H9 (cell line): ENCODE results near the gene ADAMTS18. TPM values are rescaled to one million over a fixed set of nuclear protein-coding genes. Genes with fewer than 3 reads are reported as not detected.

ENCODE experiments used
- DNase-seq: peaks from one replicate; pipeline ENCODE4 v3.0.0-alpha.2; 2017
- H2AFZ ChIP-seq: one replicate; pipeline ENCODE4 v1.6.1; 2013; ENCODE audit warnings: mild to moderate bottlenecking, low read length, control low read depth, moderate library complexity
- H2AK5ac ChIP-seq: 2 replicates; pipeline ENCODE4 v1.6.1; 2013; ENCODE audit warnings: low read length, control low read depth, mixed read lengths; ENCODE audit not compliant: insufficient read length
- H2BK120ac ChIP-seq: one replicate; pipeline ENCODE4 v1.6.1; 2013; ENCODE audit warnings: low read depth, mild to moderate bottlenecking, low read length, control low read depth, inconsistent platforms; ENCODE audit not compliant: poor library complexity, severe bottlenecking
- H2BK12ac ChIP-seq: 2 replicates; pipeline ENCODE4 v1.6.1; 2013; ENCODE audit warnings: low read length, control low read depth, mixed read lengths, low read depth; ENCODE audit not compliant: insufficient read length
- H2BK15ac ChIP-seq: 2 replicates; pipeline ENCODE4 v1.6.1; 2013; ENCODE audit warnings: low read depth, low read length, control low read depth
- H2BK20ac ChIP-seq: one replicate; pipeline ENCODE4 v1.6.1; 2013; ENCODE audit warnings: low read depth, mild to moderate bottlenecking, low read length, control low read depth, inconsistent platforms; ENCODE audit not compliant: poor library complexity, severe bottlenecking
- H2BK5ac ChIP-seq: 2 replicates; pipeline ENCODE4 v1.6.1; 2013; ENCODE audit warnings: low read length, control low read depth, mixed read lengths; ENCODE audit not compliant: insufficient read length
- H3K14ac ChIP-seq: 2 replicates; pipeline ENCODE4 v1.6.1; 2013; ENCODE audit warnings: low read length, control low read depth; ENCODE audit not compliant: insufficient read depth
- H3K18ac ChIP-seq: 2 replicates; pipeline ENCODE4 v1.6.1; 2013; ENCODE audit warnings: low read depth, mild to moderate bottlenecking, mixed read lengths, low read length, control low read depth; ENCODE audit not compliant: insufficient read length
- H3K23ac ChIP-seq: 2 replicates; pipeline ENCODE4 v1.6.1; 2013; ENCODE audit warnings: low read length, control low read depth, mixed read lengths, low read depth; ENCODE audit not compliant: insufficient read length
- H3K23me2 ChIP-seq: 2 replicates; pipeline ENCODE4 v1.6.1; 2013; ENCODE audit warnings: low read depth, mild to moderate bottlenecking, mixed read lengths, low read length, control low read depth; ENCODE audit not compliant: insufficient read length, poor library complexity, severe bottlenecking
- H3K27ac ChIP-seq: 2 replicates; pipeline ENCODE4 v1.5.1; 2013; ENCODE audit warnings: low read length, control low read depth, mixed read lengths, low read depth; ENCODE audit not compliant: insufficient read length
- H3K27me3 ChIP-seq: 2 replicates; pipeline ENCODE4 v1.6.1; 2013; ENCODE audit warnings: low read length, control low read depth, inconsistent platforms; ENCODE audit not compliant: insufficient read depth
- H3K4ac ChIP-seq: 2 replicates; pipeline ENCODE4 v1.6.1; 2013; ENCODE audit warnings: low read depth, mild to moderate bottlenecking, control low read depth, inconsistent platforms, low read length, moderate library complexity
- H3K4me1 ChIP-seq: 2 replicates; pipeline ENCODE4 v1.6.1; 2013; ENCODE audit warnings: low read length, control low read depth, inconsistent platforms; ENCODE audit not compliant: insufficient read depth
- H3K4me2 ChIP-seq: 2 replicates; pipeline ENCODE4 v1.6.1; 2013; ENCODE audit warnings: low read length, control low read depth, mixed read lengths; ENCODE audit not compliant: insufficient read length, insufficient read depth
- H3K56ac ChIP-seq: 2 replicates; pipeline ENCODE4 v1.6.1; 2013; ENCODE audit warnings: low read depth, mild to moderate bottlenecking, mixed read lengths, low read length, control low read depth; ENCODE audit not compliant: insufficient read length
- H3K79me1 ChIP-seq: 2 replicates; pipeline ENCODE4 v1.6.1; 2013; ENCODE audit warnings: low read depth, mild to moderate bottlenecking, moderate library complexity, low read length, control low read depth, inconsistent platforms; ENCODE audit not compliant: insufficient read depth, poor library complexity, severe bottlenecking
- H3K79me2 ChIP-seq: 2 replicates; pipeline ENCODE4 v1.6.1; 2013; ENCODE audit warnings: low read length, control low read depth, inconsistent platforms; ENCODE audit not compliant: insufficient read depth
- H3K9ac ChIP-seq: 2 replicates; pipeline ENCODE4 v1.6.1; 2013; ENCODE audit warnings: low read length, control low read depth, mixed read lengths; ENCODE audit not compliant: insufficient read length; ENCODE audit errors: extremely low read depth
- H3K9me3 ChIP-seq: one replicate; pipeline ENCODE4 v1.6.1; 2013; ENCODE audit warnings: low read depth, low read length, inconsistent platforms; ENCODE audit not compliant: control insufficient read depth
- H3T11ph ChIP-seq: one replicate; pipeline ENCODE4 v1.6.1; 2013; ENCODE audit warnings: mild to moderate bottlenecking, low read length, control low read depth, inconsistent platforms
- H4K20me1 ChIP-seq: one replicate; pipeline ENCODE4 v1.6.1; 2013; ENCODE audit not compliant: control insufficient read depth, insufficient read length, insufficient read depth
- H4K5ac ChIP-seq: 2 replicates; pipeline ENCODE4 v1.6.1; 2013; ENCODE audit warnings: low read depth, mild to moderate bottlenecking, mixed read lengths, low read length, control low read depth; ENCODE audit not compliant: insufficient read length
- H4K8ac ChIP-seq: replicated peaks from 2 replicates; pipeline ENCODE4 v1.6.1; 2013; ENCODE audit warnings: low read length, control low read depth, mixed read lengths, low read depth; ENCODE audit not compliant: insufficient read length
- H4K91ac ChIP-seq: 2 replicates; pipeline ENCODE4 v1.6.1; 2013; ENCODE audit warnings: low read depth, mild to moderate bottlenecking, moderate library complexity, mixed read lengths, low read length, control low read depth; ENCODE audit not compliant: insufficient read length
- H3K27ac Mint-ChIP-seq, 3 experiments: 2 replicates in 2 of 3; 3 replicates in 1 of 3; pipeline ENCODE4 v1.8.0; 2020 to 2021; ENCODE audit warnings: mixed read lengths in 3 of 3, mild to moderate bottlenecking in 1 of 3, moderate library complexity in 1 of 3
- H3K27me3 Mint-ChIP-seq: 2 replicates; pipeline ENCODE4 v1.8.0; 2021; ENCODE audit warnings: low read depth, mild to moderate bottlenecking, moderate library complexity, mixed read lengths
- H3K36me3 Mint-ChIP-seq, 3 experiments: 2 replicates in 2 of 3; 3 replicates in 1 of 3; pipeline ENCODE4 v1.8.0; 2020 to 2021; ENCODE audit warnings: low read depth in 3 of 3, mixed read lengths in 3 of 3; ENCODE audit not compliant: insufficient read depth in 1 of 3
- H3K4me1 Mint-ChIP-seq, 2 experiments: 2 replicates each; pipeline ENCODE4 v1.8.0; 2020; ENCODE audit warnings: mixed read lengths in 2 of 2
- H3K4me3 Mint-ChIP-seq, 2 experiments: 2 replicates in 1 of 2; 3 replicates in 1 of 2; pipeline ENCODE4 v1.8.0; 2020 to 2021; ENCODE audit warnings: mild to moderate bottlenecking in 2 of 2, mixed read lengths in 2 of 2, moderate library complexity in 1 of 2
- H3K9me3 Mint-ChIP-seq, 2 experiments: 2 replicates in 1 of 2; 3 replicates in 1 of 2; pipeline ENCODE4 v1.8.0; 2020; ENCODE audit warnings: mild to moderate bottlenecking in 2 of 2, mixed read lengths in 2 of 2, moderate library complexity in 1 of 2
- WGBS: extraction: QIAGEN DNeasy Blood & Tissue Kit; methylation state at CpG from one replicate; pipeline ENCODE4 v1.1.7; 2013; ENCODE audit warnings: missing lambda C conversion rate, low lambda C conversion rate, mixed read lengths; ENCODE audit not compliant: insufficient read length; ENCODE audit errors: extremely low coverage; 5-methylcytosine and 5-hydroxymethylcytosine counted together
- total RNA-seq: library from RNA; stranded (reverse); gene quantifications from 2 replicates; pipeline ENCODE4 v1.2.1, GENCODE V29; 2021
- TF ChIP-seq, protein P1 (sequence below): fragments of 200-600 bp; sonication (generic); conservative IDR thresholded peaks from 3 replicates; pipeline ENCODE4 v1.8.0; 2021; ENCODE audit warnings: antibody characterized with exemption, mild to moderate bottlenecking

Gene ADAMTS18
- total RNA-seq, 1 experiment from 2014 or later, result 0.07 TPM

DNA sequence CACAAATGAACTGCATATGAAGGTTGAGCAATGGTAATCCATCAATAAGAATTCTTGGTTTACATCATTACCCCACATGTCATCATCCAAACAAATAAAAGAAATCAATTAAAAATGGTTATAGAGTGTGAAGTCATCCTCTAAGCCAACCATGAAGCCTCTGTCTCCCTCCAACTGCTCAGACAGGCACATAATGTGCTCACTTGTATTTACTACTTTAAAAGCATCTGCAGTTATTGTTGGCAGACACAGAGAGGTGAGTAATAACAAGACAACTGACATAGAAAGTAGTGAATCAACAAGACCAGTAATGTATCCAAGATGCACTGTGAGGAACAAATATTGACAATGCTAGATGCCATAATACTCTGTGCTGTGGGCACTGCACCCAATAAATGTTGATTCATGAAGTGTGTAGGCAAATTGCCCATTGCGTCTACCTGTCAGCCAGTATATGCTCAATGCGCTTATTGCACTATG lies 20.0 kb downstream of the ADAMTS18 start:
- Histone ChIP-seq H3K56ac (no peak overlapping the region), H2BK20ac (no peak overlapping the region), H3K27me3 (no peaks in the 10 kb centered on the region), H3T11ph (no peak overlapping the region), H2BK15ac (no peak overlapping the region), H2BK120ac (no peak overlapping the region), H4K20me1 (no peaks in the 10 kb centered on the region), H2BK5ac (no peak overlapping the region), H4K5ac (no peak overlapping the region), H3K4ac (no peak overlapping the region), H2BK12ac (no peak overlapping the region), H3K9ac (no peak overlapping the region), H3K4me1 (no peaks in the 10 kb centered on the region), H3K23ac (no peak overlapping the region), H4K8ac (no peak overlapping the region), H2AK5ac (no peak overlapping the region), H3K9me3 (no peaks in the 10 kb centered on the region), H3K18ac (no peak overlapping the region), H3K14ac (no peak overlapping the region), H2AFZ (no peak overlapping the region), H3K79me1 (no peaks in the 10 kb centered on the region), H3K23me2 (no peaks in the 10 kb centered on the region), H3K79me2 (no peaks in the 10 kb centered on the region), H3K27ac (no peak overlapping the region), H4K91ac (no peak overlapping the region), H3K4me2 (no peak overlapping the region)
- Mint-ChIP-seq H3K9me3 (no peaks in the 10 kb centered on the region; a peak in 1 of 5 replicates), H3K4me3 (no peak overlapping the region), H3K27ac (no peak overlapping the region), H3K4me1 (no peaks in the 10 kb centered on the region), H3K27me3 (no peaks in the 10 kb centered on the region), H3K36me3 (no peaks in the 10 kb centered on the region)
- DNase-seq, result no peak
- TF ChIP-seq, protein P1, sequence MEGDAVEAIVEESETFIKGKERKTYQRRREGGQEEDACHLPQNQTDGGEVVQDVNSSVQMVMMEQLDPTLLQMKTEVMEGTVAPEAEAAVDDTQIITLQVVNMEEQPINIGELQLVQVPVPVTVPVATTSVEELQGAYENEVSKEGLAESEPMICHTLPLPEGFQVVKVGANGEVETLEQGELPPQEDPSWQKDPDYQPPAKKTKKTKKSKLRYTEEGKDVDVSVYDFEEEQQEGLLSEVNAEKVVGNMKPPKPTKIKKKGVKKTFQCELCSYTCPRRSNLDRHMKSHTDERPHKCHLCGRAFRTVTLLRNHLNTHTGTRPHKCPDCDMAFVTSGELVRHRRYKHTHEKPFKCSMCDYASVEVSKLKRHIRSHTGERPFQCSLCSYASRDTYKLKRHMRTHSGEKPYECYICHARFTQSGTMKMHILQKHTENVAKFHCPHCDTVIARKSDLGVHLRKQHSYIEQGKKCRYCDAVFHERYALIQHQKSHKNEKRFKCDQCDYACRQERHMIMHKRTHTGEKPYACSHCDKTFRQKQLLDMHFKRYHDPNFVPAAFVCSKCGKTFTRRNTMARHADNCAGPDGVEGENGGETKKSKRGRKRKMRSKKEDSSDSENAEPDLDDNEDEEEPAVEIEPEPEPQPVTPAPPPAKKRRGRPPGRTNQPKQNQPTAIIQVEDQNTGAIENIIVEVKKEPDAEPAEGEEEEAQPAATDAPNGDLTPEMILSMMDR, result no peak
- WGBS, result no CpG with 5 or more reads among the region's 2 CpGs
